ENCODE measurements around the gene ZNF831. TPM values are rescaled to one million over a fixed set of nuclear protein-coding genes. Genes with fewer than 3 reads are reported as not detected.
A peak's percentile ranks its signal among the peaks of the same experiment; 100 is the strongest.

ZNF831 gene
- total RNA-seq, 3 donors from 2014 or later (not counting 1 experiment from before 2014, with no cell fraction given), result 24.8 to 42.0 (median 40.2) TPM

DNA sequence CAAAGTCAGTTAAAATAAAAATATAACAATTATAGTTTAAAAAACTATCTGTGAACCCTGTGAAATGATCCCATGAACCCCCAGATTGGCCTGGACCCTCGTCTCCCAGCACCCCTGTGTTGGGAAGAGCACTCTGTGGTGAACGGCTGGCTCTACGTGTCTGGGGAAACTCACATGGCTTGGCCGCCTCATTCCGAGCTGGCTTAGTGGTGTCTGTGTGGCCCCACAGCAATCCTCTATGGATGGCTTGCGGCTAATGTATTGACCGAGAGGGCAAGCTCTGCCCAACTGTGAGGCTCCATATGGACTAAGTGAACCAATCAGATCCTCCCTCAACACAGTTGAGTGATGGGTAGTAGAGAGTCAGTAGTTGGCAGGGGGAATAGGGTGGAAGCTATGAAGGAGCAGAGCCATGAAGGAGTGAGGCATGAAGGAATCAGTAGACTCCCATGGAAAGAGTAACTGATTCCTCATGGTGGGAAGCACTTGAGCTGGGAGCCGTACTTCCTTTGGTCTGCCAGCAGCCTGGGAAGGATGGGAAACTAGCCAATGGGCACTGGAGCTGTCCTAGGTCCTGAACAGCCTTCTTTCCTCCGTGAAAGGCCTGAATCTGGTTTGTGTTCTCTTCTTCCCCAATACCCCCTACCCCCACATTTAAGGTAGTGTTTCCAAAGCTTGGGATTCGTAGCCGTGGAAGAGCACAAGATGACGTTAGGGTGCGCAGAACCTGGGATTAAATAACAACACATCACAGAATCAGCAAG is 21.6 kb upstream of the ZNF831 start:
- H3K4me1 Mint-ChIP-seq, result peaks cover 31 to 32% of the 10 kb centered on the region in 2 donors
- 95% methylated on average over 13 of the region's 13 CpGs for WGBS (ENCODE audit: insufficient coverage)
- DNase-seq (peak in 1 of 2 donors; percentile 52), ATAC-seq (no peak)
- no peak overlapping the region for H3K4me3 ChIP-seq (ENCODE audit: low read length)
- no peaks in the 10 kb centered on the region for H3K36me3 ChIP-seq (ENCODE audit: control insufficient read depth, insufficient read depth, low read length)
- TF ChIP-seq, protein P1, sequence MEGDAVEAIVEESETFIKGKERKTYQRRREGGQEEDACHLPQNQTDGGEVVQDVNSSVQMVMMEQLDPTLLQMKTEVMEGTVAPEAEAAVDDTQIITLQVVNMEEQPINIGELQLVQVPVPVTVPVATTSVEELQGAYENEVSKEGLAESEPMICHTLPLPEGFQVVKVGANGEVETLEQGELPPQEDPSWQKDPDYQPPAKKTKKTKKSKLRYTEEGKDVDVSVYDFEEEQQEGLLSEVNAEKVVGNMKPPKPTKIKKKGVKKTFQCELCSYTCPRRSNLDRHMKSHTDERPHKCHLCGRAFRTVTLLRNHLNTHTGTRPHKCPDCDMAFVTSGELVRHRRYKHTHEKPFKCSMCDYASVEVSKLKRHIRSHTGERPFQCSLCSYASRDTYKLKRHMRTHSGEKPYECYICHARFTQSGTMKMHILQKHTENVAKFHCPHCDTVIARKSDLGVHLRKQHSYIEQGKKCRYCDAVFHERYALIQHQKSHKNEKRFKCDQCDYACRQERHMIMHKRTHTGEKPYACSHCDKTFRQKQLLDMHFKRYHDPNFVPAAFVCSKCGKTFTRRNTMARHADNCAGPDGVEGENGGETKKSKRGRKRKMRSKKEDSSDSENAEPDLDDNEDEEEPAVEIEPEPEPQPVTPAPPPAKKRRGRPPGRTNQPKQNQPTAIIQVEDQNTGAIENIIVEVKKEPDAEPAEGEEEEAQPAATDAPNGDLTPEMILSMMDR (IDR thresholded peaks at IDR 0.05), result no peak
- H3K9me3 Mint-ChIP-seq, result no peaks in the 10 kb centered on the region
- no peak overlapping the region for H3K27ac ChIP-seq (ENCODE audit: low read length)
- H3K27ac Mint-ChIP-seq, result no peak overlapping the region
- no peaks in the 10 kb centered on the region for H3K27me3 ChIP-seq (ENCODE audit: control insufficient read depth, insufficient read depth, low read length)
- peaks cover 33% of the 10 kb centered on the region for H3K4me1 ChIP-seq (ENCODE audit: control insufficient read depth, insufficient read depth, low read length)
- H3K27me3 Mint-ChIP-seq (ENCODE audit: low read depth in 2 of 2), result no peaks in the 10 kb centered on the region
- H3K9me3 ChIP-seq (ENCODE audit: control insufficient read depth, insufficient read depth, low read length), result no peaks in the 10 kb centered on the region
- no peaks in the 10 kb centered on the region for H3K36me3 Mint-ChIP-seq
- intact Hi-C loops (cut with micrococcal nuclease), result loop anchor here (5.0 kb wide), 1 partner anchor 40 kb away; no protein-coding TSS in a partner anchor
- H3K4me3 Mint-ChIP-seq, result no peak overlapping the region

GRCh38 chr20:59143326-59143725 is 20.3 kb upstream of the ZNF831 start:
- DNase-seq, result no peak
- no peak overlapping the region for H3K27ac ChIP-seq (ENCODE audit: low read length)
- no peaks in the 10 kb centered on the region for H3K9me3 Mint-ChIP-seq
- TF ChIP-seq, protein P1 (IDR thresholded peaks at IDR 0.05), result no peak
- ATAC-seq, result no peak
- H3K27me3 ChIP-seq (ENCODE audit: control insufficient read depth, insufficient read depth, low read length), result no peaks in the 10 kb centered on the region
- intact Hi-C loops (cut with micrococcal nuclease), result loop anchor here (5.0 kb wide), 1 partner anchor 39 kb away; no protein-coding TSS in a partner anchor
- no peaks in the 10 kb centered on the region for H3K36me3 ChIP-seq (ENCODE audit: control insufficient read depth, insufficient read depth, low read length)
- no peaks in the 10 kb centered on the region for H3K27me3 Mint-ChIP-seq (ENCODE audit: low read depth in 2 of 2)
- H3K4me3 ChIP-seq (ENCODE audit: low read length), result no peak overlapping the region
- H3K4me1 ChIP-seq (ENCODE audit: control insufficient read depth, insufficient read depth, low read length), result peaks cover 46% of the 10 kb centered on the region
- H3K4me3 Mint-ChIP-seq, result no peak overlapping the region
- H3K9me3 ChIP-seq (ENCODE audit: control insufficient read depth, insufficient read depth, low read length), result peaks cover 3% of the 10 kb centered on the region
- no peaks in the 10 kb centered on the region for H3K36me3 Mint-ChIP-seq
- peaks cover 33 to 41% of the 10 kb centered on the region in 2 donors for H3K4me1 Mint-ChIP-seq
- WGBS (ENCODE audit: insufficient coverage), result 100% methylated on average over 4 of the region's 5 CpGs
- no peak overlapping the region for H3K27ac Mint-ChIP-seq

DNA sequence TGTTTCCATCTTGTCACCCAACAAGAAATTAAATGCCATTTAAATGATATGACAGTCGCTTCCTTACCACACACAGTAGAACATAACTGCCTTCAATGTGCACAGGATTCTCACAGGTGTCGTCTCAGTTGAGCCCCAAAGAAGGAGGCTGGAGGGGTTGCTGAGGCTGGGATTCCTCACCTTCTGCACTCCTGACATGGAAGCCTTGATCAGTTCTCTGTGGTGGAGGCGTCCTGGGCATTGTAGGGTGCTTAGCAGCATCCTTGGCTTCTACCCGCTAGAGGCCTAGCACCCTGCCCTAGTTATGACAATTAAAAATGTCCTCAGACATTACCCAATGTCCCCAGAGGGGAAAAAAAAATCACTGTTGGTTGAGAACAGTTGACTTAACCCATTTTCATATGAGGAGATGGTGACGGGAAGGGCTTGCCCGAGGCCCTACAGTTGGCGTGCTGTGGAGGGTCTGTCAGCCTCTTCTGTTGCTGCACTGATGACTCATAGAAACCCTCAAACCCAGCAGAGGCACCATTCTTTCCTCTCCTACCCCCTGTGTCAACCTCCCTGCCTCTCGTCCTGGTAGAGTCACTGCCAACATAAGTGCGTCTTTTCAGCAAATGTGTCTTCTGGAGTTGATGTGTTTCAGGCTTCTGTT is 19.3 kb upstream of the ZNF831 start:
- H3K36me3 Mint-ChIP-seq, result no peaks in the 10 kb centered on the region
- Histone ChIP-seq H3K4me1 (ENCODE audit: control insufficient read depth, insufficient read depth, low read length) (peaks cover 54% of the 10 kb centered on the region), H3K9me3 (ENCODE audit: control insufficient read depth, insufficient read depth, low read length) (peaks cover 3% of the 10 kb centered on the region), H3K36me3 (ENCODE audit: control insufficient read depth, insufficient read depth, low read length) (no peaks in the 10 kb centered on the region), H3K27me3 (ENCODE audit: control insufficient read depth, insufficient read depth, low read length) (no peaks in the 10 kb centered on the region), H3K27ac (ENCODE audit: low read length) (peak overlapping the region; percentile 22), H3K4me3 (ENCODE audit: low read length) (no peak overlapping the region)
- peak overlapping the region; percentile 65 to 84 for H3K27ac Mint-ChIP-seq
- intact Hi-C loops (cut with micrococcal nuclease), result loop anchor here (2.0 to 5.0 kb wide), 2 partner anchors 14 to 38 kb away; no protein-coding TSS in a partner anchor
- TF ChIP-seq, protein P1 (IDR thresholded peaks at IDR 0.05), result no peak
- H3K27me3 Mint-ChIP-seq (ENCODE audit: low read depth in 2 of 2), result no peaks in the 10 kb centered on the region
- ATAC-seq (peak in 2 of 3 donors; percentile 59 to 79), DNase-seq (peak in 1 of 2 donors; percentile 55)
- H3K4me3 Mint-ChIP-seq, result peak overlapping the region; percentile 33
- WGBS (ENCODE audit: insufficient coverage), result 56% methylated on average over 7 of the region's 9 CpGs
- no peaks in the 10 kb centered on the region for H3K9me3 Mint-ChIP-seq
- H3K4me1 Mint-ChIP-seq, result peaks cover 40 to 48% of the 10 kb centered on the region in 2 donors

Data from natural killer cell (primary cell).